Stimulated activated CD8-positive, alpha-beta memory T cell treated with anti-CD3 and anti-CD28 coated beads, Interleukin-12 subunit alpha, Interleukin-12 subunit beta, amount 100 ng/mL, for 24 hours (primary cell): Measurements from ENCODE around the gene VGLL3.

Experiments used
- DNase-seq: peaks from one replicate; pipeline ENCODE4 v3.0.0-alpha.2; 2020; ENCODE audit errors: extremely low read depth

Gene VGLL3

GRCh38 chr3:86950717-86951116 lies 40.2 kb downstream of the VGLL3 start:
- DNase-seq: no peak

- DNase-seq: no peak
These were observed 41.1 kb downstream of the VGLL3 start for GRCh38 chr3:86949850-86950249.

GRCh38 chr3:86948822-86949221 lies 42.1 kb downstream of the VGLL3 start:
- no peak for DNase-seq

GRCh38 chr3:86942206-86942605 lies 48.7 kb downstream of the VGLL3 start:
- no peak for DNase-seq

GRCh38 chr3:86938416-86939105 lies 52.4 kb downstream of the VGLL3 start:
- DNase-seq: no peak

GRCh38 chr3:86937306-86937791 lies 53.6 kb downstream of the VGLL3 start:
- DNase-seq: no peak

- DNase-seq: no peak
These were observed 56.1 kb downstream of the VGLL3 start for GRCh38 chr3:86934851-86935250.

- no peak for DNase-seq
These were observed 60.1 kb downstream of the VGLL3 start for GRCh38 chr3:86930831-86931230.

- DNase-seq: no peak
These were observed 60.8 kb downstream of the VGLL3 start for GRCh38 chr3:86930181-86930580.

GRCh38 chr3:86929046-86929445 lies 61.9 kb downstream of the VGLL3 start:
- no peak for DNase-seq

- DNase-seq: no peak
These were observed 67.9 kb downstream of the VGLL3 start for GRCh38 chr3:86923071-86923491.

GRCh38 chr3:86921971-86922680 lies 68.8 kb downstream of the VGLL3 start:
- DNase-seq: no peak

- DNase-seq: no peak
These were observed 76.3 kb downstream of the VGLL3 start for GRCh38 chr3:86914670-86915069.

- no peak for DNase-seq
These were observed 77.8 kb downstream of the VGLL3 start for GRCh38 chr3:86913160-86913559.

- no peak for DNase-seq
These were observed 95.7 kb downstream of the VGLL3 start for GRCh38 chr3:86895202-86895601.

GRCh38 chr3:86890741-86891396 lies 100.1 kb downstream of the VGLL3 start:
- DNase-seq: no peak
